ENCODE data around the gene CHIA. TPM values are rescaled to one million over a fixed set of nuclear protein-coding genes. Genes with fewer than 3 reads are reported as not detected.

The CHIA gene
- total RNA-seq, 1 experiment from 2014 or later, result not detected

- ChIA-PET RAD21 (ENCODE audit: low non-redundant PET in 1 of 2, low total read pairs in 2 of 2, uncharacterized antibody in 2 of 2, unreplicated experiment in 2 of 2) (no interaction called here), POLR2A (no interaction called here)
These were observed 27.9 kb downstream of the CHIA start for GRCh38 chr1:111318523-111318922.

More at GRCh38 chr1:111318523-111318922, 27.9 kb downstream of the CHIA start:
- Histone ChIP-seq H3K9ac (ENCODE audit: low read length) (no peak overlapping the region), H3K9me2 (ENCODE audit: insufficient read depth) (no peaks in the 10 kb centered on the region), H3K4me3 (replicated peaks in 1 of 2; ENCODE audit: low read depth in 1 of 2, low read length in 2 of 2) (no peak overlapping the region), H3K4me2 (ENCODE audit: low read length) (no peak overlapping the region), H3K79me2 (ENCODE audit: insufficient read depth, low read length) (no peaks in the 10 kb centered on the region), H3K4me1 (ENCODE audit: control insufficient read depth in 1 of 2, insufficient read depth in 2 of 2, low read length in 2 of 2) (no peaks in the 10 kb centered on the region), H3K27ac (ENCODE audit: low read depth, low read length) (no peak overlapping the region), H2AFZ (ENCODE audit: low read depth, low read length, poor library complexity, severe bottlenecking) (no peak overlapping the region), H3K36me3 (ENCODE audit: control insufficient read depth in 1 of 2, insufficient read depth in 2 of 2, low read length in 2 of 2) (no peaks in the 10 kb centered on the region), H4K20me1 (ENCODE audit: insufficient read depth) (no peaks in the 10 kb centered on the region), H3K9me3 (ENCODE audit: control insufficient read depth in 1 of 2, insufficient read depth in 1 of 2, low read depth in 1 of 2, low read length in 2 of 2) (no peaks in the 10 kb centered on the region), H3K27me3 (ENCODE audit: insufficient read depth, low read length) (peaks cover 33% of the 10 kb centered on the region; the same call in 1 of the 2 replicates)
- ATAC-seq, result no peak
- DNase-seq (ENCODE audit: low read depth, low spot score), result no peak
- no TSS peak for BruUV-seq (replicated peaks)
- intact Hi-C loops (cut with micrococcal nuclease), result no loop called here
- CTCF ChIA-PET, result no interaction called here
- TF ChIP-seq SRF (IDR thresholded peaks at IDR 0.05; ENCODE audit: low read depth) (no peak), TCF7L2 (IDR thresholded peaks at IDR 0.05; ENCODE audit: borderline replicate concordance, extremely low read depth, insufficient read depth, insufficient read length) (no peak), FOSL1 (IDR thresholded peaks at IDR 0.05; ENCODE audit: low read depth) (no peak), EGR1 (IDR thresholded peaks at IDR 0.05; ENCODE audit: low read depth) (no peak), SP1 (IDR thresholded peaks at IDR 0.05; ENCODE audit: low read depth) (no peak), POLR2A (IDR thresholded peaks at IDR 0.05; ENCODE audit: borderline replicate concordance, extremely low read depth, insufficient read depth, insufficient read length) (no peak), ELF1 (IDR thresholded peaks at IDR 0.05; ENCODE audit: borderline replicate concordance, low read depth) (no peak), SIN3A (IDR thresholded peaks at IDR 0.05; ENCODE audit: low read depth) (no peak), ZFX (IDR thresholded peaks at IDR 0.05) (no peak), CTCF (IDR thresholded peaks at IDR 0.05 in 2 of 3, conservative IDR thresholded peaks at IDR 0.05 in 1 of 3; ENCODE audit: borderline replicate concordance in 1 of 3, insufficient read depth in 1 of 3, low read depth in 2 of 3, low read length in 2 of 3) (no peak), JUND (IDR thresholded peaks at IDR 0.05) (no peak), CBX3 (IDR thresholded peaks at IDR 0.05; ENCODE audit: low read depth) (no peak), ZNF274 (IDR thresholded peaks at IDR 0.05; ENCODE audit: low read depth, low read length) (no peak)
- TF ChIP-seq, protein P1, sequence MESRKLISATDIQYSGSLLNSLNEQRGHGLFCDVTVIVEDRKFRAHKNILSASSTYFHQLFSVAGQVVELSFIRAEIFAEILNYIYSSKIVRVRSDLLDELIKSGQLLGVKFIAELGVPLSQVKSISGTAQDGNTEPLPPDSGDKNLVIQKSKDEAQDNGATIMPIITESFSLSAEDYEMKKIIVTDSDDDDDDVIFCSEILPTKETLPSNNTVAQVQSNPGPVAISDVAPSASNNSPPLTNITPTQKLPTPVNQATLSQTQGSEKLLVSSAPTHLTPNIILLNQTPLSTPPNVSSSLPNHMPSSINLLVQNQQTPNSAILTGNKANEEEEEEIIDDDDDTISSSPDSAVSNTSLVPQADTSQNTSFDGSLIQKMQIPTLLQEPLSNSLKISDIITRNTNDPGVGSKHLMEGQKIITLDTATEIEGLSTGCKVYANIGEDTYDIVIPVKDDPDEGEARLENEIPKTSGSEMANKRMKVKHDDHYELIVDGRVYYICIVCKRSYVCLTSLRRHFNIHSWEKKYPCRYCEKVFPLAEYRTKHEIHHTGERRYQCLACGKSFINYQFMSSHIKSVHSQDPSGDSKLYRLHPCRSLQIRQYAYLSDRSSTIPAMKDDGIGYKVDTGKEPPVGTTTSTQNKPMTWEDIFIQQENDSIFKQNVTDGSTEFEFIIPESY (IDR thresholded peaks at IDR 0.05; ENCODE audit: extremely low read depth, insufficient replicate concordance, low read length), result no peak
- TF ChIP-seq, protein P2, sequence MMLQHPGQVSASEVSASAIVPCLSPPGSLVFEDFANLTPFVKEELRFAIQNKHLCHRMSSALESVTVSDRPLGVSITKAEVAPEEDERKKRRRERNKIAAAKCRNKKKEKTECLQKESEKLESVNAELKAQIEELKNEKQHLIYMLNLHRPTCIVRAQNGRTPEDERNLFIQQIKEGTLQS (IDR thresholded peaks at IDR 0.05), result no peak
- TF ChIP-seq, protein P3, sequence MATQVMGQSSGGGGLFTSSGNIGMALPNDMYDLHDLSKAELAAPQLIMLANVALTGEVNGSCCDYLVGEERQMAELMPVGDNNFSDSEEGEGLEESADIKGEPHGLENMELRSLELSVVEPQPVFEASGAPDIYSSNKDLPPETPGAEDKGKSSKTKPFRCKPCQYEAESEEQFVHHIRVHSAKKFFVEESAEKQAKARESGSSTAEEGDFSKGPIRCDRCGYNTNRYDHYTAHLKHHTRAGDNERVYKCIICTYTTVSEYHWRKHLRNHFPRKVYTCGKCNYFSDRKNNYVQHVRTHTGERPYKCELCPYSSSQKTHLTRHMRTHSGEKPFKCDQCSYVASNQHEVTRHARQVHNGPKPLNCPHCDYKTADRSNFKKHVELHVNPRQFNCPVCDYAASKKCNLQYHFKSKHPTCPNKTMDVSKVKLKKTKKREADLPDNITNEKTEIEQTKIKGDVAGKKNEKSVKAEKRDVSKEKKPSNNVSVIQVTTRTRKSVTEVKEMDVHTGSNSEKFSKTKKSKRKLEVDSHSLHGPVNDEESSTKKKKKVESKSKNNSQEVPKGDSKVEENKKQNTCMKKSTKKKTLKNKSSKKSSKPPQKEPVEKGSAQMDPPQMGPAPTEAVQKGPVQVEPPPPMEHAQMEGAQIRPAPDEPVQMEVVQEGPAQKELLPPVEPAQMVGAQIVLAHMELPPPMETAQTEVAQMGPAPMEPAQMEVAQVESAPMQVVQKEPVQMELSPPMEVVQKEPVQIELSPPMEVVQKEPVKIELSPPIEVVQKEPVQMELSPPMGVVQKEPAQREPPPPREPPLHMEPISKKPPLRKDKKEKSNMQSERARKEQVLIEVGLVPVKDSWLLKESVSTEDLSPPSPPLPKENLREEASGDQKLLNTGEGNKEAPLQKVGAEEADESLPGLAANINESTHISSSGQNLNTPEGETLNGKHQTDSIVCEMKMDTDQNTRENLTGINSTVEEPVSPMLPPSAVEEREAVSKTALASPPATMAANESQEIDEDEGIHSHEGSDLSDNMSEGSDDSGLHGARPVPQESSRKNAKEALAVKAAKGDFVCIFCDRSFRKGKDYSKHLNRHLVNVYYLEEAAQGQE (IDR thresholded peaks at IDR 0.05; ENCODE audit: low read depth), result no peak

All from HCT116 (cell line).